MCF 10A (cell line): ENCODE results near the gene HMGB1. TPM values are rescaled to one million over a fixed set of nuclear protein-coding genes. Genes with fewer than 3 reads are reported as not detected.
"Not testable (repeated sequence)": the region's sequence is repeated elsewhere in the genome, so short reads cannot be mapped to it uniquely, and the experiment has no call there.

Experiments
- BruUV-seq: library from RNA; stranded (reverse); fragments of 400-500 nt; replicated peaks from 2 replicates; lab custom pipeline; 2021; lab: Mats Ljungman, UMichigan
- CTCF ChIA-PET: fragments of 300-600 bp; sonication (Branson Sonifier 250); formaldehyde crosslinking; extraction: SDS; loops from one replicate; lab custom pipeline; 2021; ENCODE audit warnings: antibody characterized with exemption, inconsistent platforms; lab: Yijun Ruan, JAX
- POLR2A ChIA-PET: fragments of 300-600, 350-650 bp; sonication (Branson Sonifier 250); formaldehyde crosslinking; extraction: SDS; loops from one replicate; lab custom pipeline; 2020; ENCODE audit warnings: antibody characterized with exemption, inconsistent platforms; lab: Yijun Ruan, JAX
- DNase-seq: peaks from one replicate; pipeline ENCODE4 v3.0.0-alpha.2; 2018; ENCODE audit not compliant: unreplicated experiment
- H3K27ac Mint-ChIP-seq: one replicate; pipeline ENCODE4 v1.8.0; 2022; ENCODE audit warnings: mild to moderate bottlenecking, low read depth, mixed read lengths; ENCODE audit not compliant: unreplicated experiment
- H3K27me3 Mint-ChIP-seq: one replicate; pipeline ENCODE4 v1.8.0; 2022; ENCODE audit warnings: mixed read lengths; ENCODE audit not compliant: insufficient read depth, unreplicated experiment
- H3K36me3 Mint-ChIP-seq: one replicate; pipeline ENCODE4 v1.8.0; 2022; ENCODE audit warnings: mild to moderate bottlenecking, moderate library complexity, mixed read lengths; ENCODE audit not compliant: insufficient read depth, unreplicated experiment
- H3K4me1 Mint-ChIP-seq: one replicate; pipeline ENCODE4 v1.8.0; 2022; ENCODE audit warnings: mixed read lengths; ENCODE audit not compliant: insufficient read depth, unreplicated experiment
- H3K4me3 Mint-ChIP-seq: one replicate; pipeline ENCODE4 v1.8.0; 2022; ENCODE audit warnings: mild to moderate bottlenecking, moderate library complexity, mixed read lengths; ENCODE audit not compliant: unreplicated experiment
- H3K9me3 Mint-ChIP-seq: one replicate; pipeline ENCODE4 v1.8.0; 2022; ENCODE audit warnings: mixed read lengths; ENCODE audit not compliant: unreplicated experiment
- CTCF ChIP-seq: fragments of 200-600 bp; IDR thresholded peaks from one replicate; pipeline ENCODE4 v1.8.0; 2022; ENCODE audit warnings: antibody characterized with exemption, mild to moderate bottlenecking; ENCODE audit not compliant: unreplicated experiment
- intact Hi-C: fragments of 100-400 bp; cut with micrococcal nuclease; formaldehyde crosslinking; loops from 2 replicates; pipeline ENCODE4 v1.14.1; 2022
- total RNA-seq: library from RNA; stranded (reverse); gene quantifications from 2 replicates; pipeline ENCODE4 v1.2.3, GENCODE V29; 2022

HMGB1 gene
- total RNA-seq, 1 experiment from 2014 or later: 302 TPM

GRCh38 chr13:30463787-30464495 lies 1.8 kb downstream of the HMGB1 start:
- Mint-ChIP-seq H3K36me3 (peaks cover 53% of the 10 kb centered on the region), H3K27me3 (no peaks in the 10 kb centered on the region), H3K4me1 (peaks cover 11% of the 10 kb centered on the region), H3K9me3 (no peaks in the 10 kb centered on the region), H3K4me3 (peak overlapping the region; percentile 89), H3K27ac (peak overlapping the region; percentile 97)
- intact Hi-C loops: loop anchor here (1.0 to 10.0 kb wide), 3 partner anchors 211 to 401 kb away; no protein-coding TSS in a partner anchor
- ChIA-PET POLR2A (interaction anchor here (0.6 to 2.9 kb wide), 14 partner anchors 33 to 768 kb away, joined by 3 to 81 read pairs (median 4); partner anchors contain the start of genes KATNAL1, UBE2L5 and USPL1), CTCF (interaction anchor here (0.6 to 0.7 kb wide), 4 partner anchors 58 to 267 kb away, joined by 3 to 5 read pairs (median 4); no protein-coding TSS in a partner anchor)
- BruUV-seq: TSS peak; percentile 20
- peak; percentile 65 for DNase-seq
- TF ChIP-seq CTCF: no peak

- ChIA-PET CTCF (interaction anchor here (0.6 to 2.6 kb wide), 29 partner anchors 18 to 927 kb away, joined by 3 to 36 read pairs (median 3); partner anchors contain the start of gene KATNAL1), POLR2A (interaction anchor here (0.5 to 2.6 kb wide), 8 partner anchors 31 to 319 kb away, joined by 3 to 28 read pairs (median 12); partner anchors contain the start of genes KATNAL1, UBE2L5 and USPL1)
- TF ChIP-seq CTCF: peak; percentile 59
- H3K27me3 Mint-ChIP-seq, BruUV-seq, H3K4me3 Mint-ChIP-seq, H3K4me1 Mint-ChIP-seq, H3K9me3 Mint-ChIP-seq: not testable (repeated sequence)
- intact Hi-C loops: loop anchor here (1.0 to 10.0 kb wide), 2 partner anchors 329 to 403 kb away; no protein-coding TSS in a partner anchor
- Mint-ChIP-seq H3K27ac (peak overlapping the region; percentile 47), H3K36me3 (peaks cover 68% of the 10 kb centered on the region)
- DNase-seq: peak; percentile 37
Measured at GRCh38 chr13:30461279-30462066, 4.3 kb downstream of the HMGB1 start.

- no TSS peak for BruUV-seq
- TF ChIP-seq CTCF: no peak
- intact Hi-C loops: no loop called here
- CTCF ChIA-PET: no interaction called here
- POLR2A ChIA-PET: interaction anchor here (0.6 to 1.2 kb wide), 2 partner anchors 10 to 160 kb away, joined by 3 to 4 read pairs; partner anchors contain the start of gene USPL1
- H3K27ac Mint-ChIP-seq: no peak overlapping the region
- H3K27me3 Mint-ChIP-seq: no peaks in the 10 kb centered on the region
- peaks cover 5% of the 10 kb centered on the region for H3K4me1 Mint-ChIP-seq
- no peaks in the 10 kb centered on the region for H3K9me3 Mint-ChIP-seq
- no peak overlapping the region for H3K4me3 Mint-ChIP-seq
- DNase-seq: no peak
- H3K36me3 Mint-ChIP-seq: peaks cover 40% of the 10 kb centered on the region
Measured at GRCh38 chr13:30457306-30457891, 8.3 kb downstream of the HMGB1 start.
